Activated CD4-positive, alpha-beta memory T cell treated with anti-CD3 and anti-CD28 coated beads, Interleukin-2, amount 10 ng/mL, durations not matched to agents 7 days and 5 days (primary cell): ENCODE results near the gene TRAPPC3. TPM values are rescaled to one million over a fixed set of nuclear protein-coding genes. Genes with fewer than 3 reads are reported as not detected.
A peak's percentile ranks its signal among the peaks of the same experiment; 100 is the strongest.

Experiments used
- CTCF ChIA-PET: fragments of 350-600 bp; sonication (Branson Sonifier 250); formaldehyde crosslinking; loops from one replicate; lab custom pipeline; 2021; ENCODE audit warnings: antibody characterized with exemption, inconsistent platforms; lab: Charles Lee
- POLR2A ChIA-PET: fragments of 350-600 bp; sonication (Branson Sonifier 250); formaldehyde crosslinking; loops from one replicate; lab custom pipeline; 2021; ENCODE audit warnings: antibody characterized with exemption; lab: Charles Lee
- DNase-seq: peaks from one replicate; pipeline ENCODE4 v3.0.0-alpha.2; 2020
- H3K27ac Mint-ChIP-seq: one replicate; pipeline ENCODE4 v1.8.0; 2021; ENCODE audit warnings: mild to moderate bottlenecking, mixed read lengths
- H3K27me3 Mint-ChIP-seq: one replicate; pipeline ENCODE4 v1.8.0; 2021; ENCODE audit warnings: mixed read lengths
- H3K36me3 Mint-ChIP-seq: one replicate; pipeline ENCODE4 v1.8.0; 2021; ENCODE audit warnings: low read depth, mixed read lengths
- H3K4me1 Mint-ChIP-seq: one replicate; pipeline ENCODE4 v1.8.0; 2021; ENCODE audit warnings: mixed read lengths
- H3K4me3 Mint-ChIP-seq: one replicate; pipeline ENCODE4 v1.8.0; 2021; ENCODE audit warnings: mild to moderate bottlenecking, mixed read lengths
- H3K9me3 Mint-ChIP-seq: one replicate; pipeline ENCODE4 v1.8.0; 2021; ENCODE audit warnings: mixed read lengths
- total RNA-seq, 2 experiments: library from RNA; stranded (reverse); gene quantifications; one replicate each; pipeline ENCODE4 v1.2.3, GENCODE V29; 2021

The TRAPPC3 gene
- total RNA-seq, 2 experiments from 2014 or later, result 57.2 to 58.4 TPM

- peaks cover 39% of the 10 kb centered on the region for H3K36me3 Mint-ChIP-seq
- no peak overlapping the region for H3K27ac Mint-ChIP-seq
- peak overlapping the region; percentile 27 for H3K4me3 Mint-ChIP-seq
- POLR2A ChIA-PET, result interaction anchor here (1.5 kb wide), 1 partner anchor 66 kb away, joined by 4 read pairs; no protein-coding TSS in a partner anchor
- CTCF ChIA-PET, result interaction anchor here (1.8 kb wide), 1 partner anchor 96 kb away, joined by 4 read pairs; no protein-coding TSS in a partner anchor
- peaks cover 20% of the 10 kb centered on the region for H3K4me1 Mint-ChIP-seq
- no peaks in the 10 kb centered on the region for H3K9me3 Mint-ChIP-seq
- H3K27me3 Mint-ChIP-seq, result no peaks in the 10 kb centered on the region
- DNase-seq, result no peak
Observed at GRCh38 chr1:36091698-36092097, 57.6 kb downstream of the TRAPPC3 start.

- no peaks in the 10 kb centered on the region for H3K27me3 Mint-ChIP-seq
- peaks cover 20% of the 10 kb centered on the region for H3K4me1 Mint-ChIP-seq
- no peak overlapping the region for H3K4me3 Mint-ChIP-seq
- ChIA-PET POLR2A (interaction anchor here (2.7 kb wide), 1 partner anchor 160 kb away, joined by 12 read pairs; the partner anchor contains the start of gene AGO3), CTCF (interaction anchor here (0.6 kb wide), 1 partner anchor 9 kb away, joined by 7 read pairs; no protein-coding TSS in a partner anchor)
- H3K27ac Mint-ChIP-seq, result no peak overlapping the region
- peaks cover 39% of the 10 kb centered on the region for H3K36me3 Mint-ChIP-seq
- no peak for DNase-seq
- no peaks in the 10 kb centered on the region for H3K9me3 Mint-ChIP-seq
Observed at GRCh38 chr1:36091141-36091540, 58.1 kb downstream of the TRAPPC3 start.

- Mint-ChIP-seq H3K27me3 (peaks cover 4% of the 10 kb centered on the region), H3K36me3 (peaks cover 37% of the 10 kb centered on the region), H3K9me3 (no peaks in the 10 kb centered on the region), H3K4me1 (peaks cover 20% of the 10 kb centered on the region), H3K27ac (peak overlapping the region; percentile 85), H3K4me3 (peak overlapping the region; percentile 94)
- ChIA-PET CTCF (interaction anchor here (0.9 to 1.4 kb wide), 5 partner anchors 46 to 206 kb away, joined by 3 to 4 read pairs (median 4); partner anchors contain the start of gene AGO1), POLR2A (interaction anchor here (1.0 to 2.7 kb wide), 7 partner anchors 21 to 319 kb away, joined by 3 to 12 read pairs (median 4); partner anchors contain the start of genes AGO1, AGO3, CLSPN and THRAP3)
- peak; percentile 40 for DNase-seq
Observed at GRCh38 chr1:36089393-36090121, 59.7 kb downstream of the TRAPPC3 start.

- Mint-ChIP-seq H3K27me3 (peaks cover 6% of the 10 kb centered on the region), H3K4me1 (peaks cover 22% of the 10 kb centered on the region), H3K27ac (peak within 1 kb of the TSS; percentile 85), H3K9me3 (no peaks in the 10 kb centered on the region), H3K36me3 (peaks cover 32% of the 10 kb centered on the region), H3K4me3 (peak within 1 kb of the TSS; percentile 94)
- CTCF ChIA-PET, result interaction anchor here (0.6 to 1.4 kb wide), 5 partner anchors 99 to 206 kb away, joined by 3 to 4 read pairs (median 3); partner anchors contain the start of gene AGO1
- POLR2A ChIA-PET, result interaction anchor here (1.0 to 2.7 kb wide), 8 partner anchors 22 to 319 kb away, joined by 3 to 12 read pairs (median 4); partner anchors contain the start of genes AGO1, AGO3, CLSPN and THRAP3
- DNase-seq, result peak; percentile 92
Observed at GRCh38 chr1:36088577-36089392, 60.5 kb downstream of the TRAPPC3 start, which contains the start of gene ADPRS. TSS of gene ADPRS (plus strand) at chr1:36088892. CDS start at chr1:36088905, 13 bp downstream.

GRCh38 chr1:36088265-36088576 lies 61.1 kb downstream of the TRAPPC3 start:
- ChIA-PET CTCF (interaction anchor here (0.6 kb wide), 1 partner anchor 156 kb away, joined by 3 read pairs; no protein-coding TSS in a partner anchor), POLR2A (interaction anchor here (1.1 kb wide), 1 partner anchor 61 kb away, joined by 4 read pairs; the partner anchor contains the start of gene TRAPPC3)
- Mint-ChIP-seq H3K27me3 (peaks cover 6% of the 10 kb centered on the region), H3K9me3 (no peaks in the 10 kb centered on the region), H3K4me1 (peaks cover 22% of the 10 kb centered on the region), H3K36me3 (peaks cover 28% of the 10 kb centered on the region), H3K27ac (no peak overlapping the region), H3K4me3 (peak overlapping the region; percentile 94)
- DNase-seq, result no peak

- H3K27ac Mint-ChIP-seq, result no peak overlapping the region
Observed at GRCh38 chr1:36087233-36088123, 61.8 kb downstream of the TRAPPC3 start.

More at GRCh38 chr1:36087233-36088123, 61.8 kb downstream of the TRAPPC3 start:
- Mint-ChIP-seq H3K27me3 (peaks cover 9% of the 10 kb centered on the region), H3K4me1 (peaks cover 22% of the 10 kb centered on the region), H3K36me3 (peaks cover 22% of the 10 kb centered on the region), H3K4me3 (no peak overlapping the region), H3K9me3 (no peaks in the 10 kb centered on the region)
- ChIA-PET CTCF (interaction anchor here (0.6 to 1.3 kb wide), 4 partner anchors 62 to 204 kb away, joined by 3 read pairs; partner anchors contain the start of genes AGO1 and TRAPPC3), POLR2A (interaction anchor here (1.1 to 2.1 kb wide), 2 partner anchors 62 to 156 kb away, joined by 4 to 6 read pairs; partner anchors contain the start of genes AGO3 and TRAPPC3)
- DNase-seq, result no peak

Other genes starting within 250 kb of the TRAPPC3 start
- gene AGO3, start 218.4 kb downstream of the TRAPPC3 start, total RNA-seq, result 10 to 100 TPM; 22.2 to 22.8 TPM
- not detected for gene TEKT2, start 65.4 kb downstream of the TRAPPC3 start, total RNA-seq
- gene ADPRS, start 60.6 kb downstream of the TRAPPC3 start, total RNA-seq, result 10 to 100 TPM; 29.7 to 29.9 TPM
- gene COL8A2, start 24.3 kb downstream of the TRAPPC3 start, total RNA-seq, result not detected
- 100 to 1,000 TPM; 215 to 221 TPM for gene MAP7D1, start 6.7 kb upstream of the TRAPPC3 start, total RNA-seq
- gene THRAP3, start 75.0 kb upstream of the TRAPPC3 start, total RNA-seq, result 100 to 1,000 TPM; 128 to 133 TPM
- gene SH3D21, start 156.9 kb upstream of the TRAPPC3 start, total RNA-seq, result 10 to 100 TPM; 18.9 to 19.3 TPM
- gene EVA1B, start 174.2 kb upstream of the TRAPPC3 start, total RNA-seq, result 10 to 100 TPM; 25.5 to 28.7 TPM
- 10 to 100 TPM; 75.2 to 76.8 TPM for gene STK40, start 236.4 kb upstream of the TRAPPC3 start, total RNA-seq
- gene LSM10, start 248.4 kb upstream of the TRAPPC3 start, total RNA-seq, result 10 to 100 TPM; 41.4 TPM